Activated CD4-positive, alpha-beta T cell treated with anti-CD3 and anti-CD28 coated beads, Interleukin-2, Interleukin-4, amounts not matched to agents 100 ng/mL and 50 ng/mL, durations not matched to agents 16 hours and 8 hours (primary cell): ENCODE measurements around the gene KRT72.
"Not testable (repeated sequence)": the region's sequence is repeated elsewhere in the genome, so short reads cannot be mapped to it uniquely, and the experiment has no call there.

Experiments used
- DNase-seq: peaks from one replicate; pipeline ENCODE4 v3.0.0-alpha.2; 2020; ENCODE audit warnings: low spot score

The KRT72 gene

GRCh38 chr12:52606581-52607218 lies 5.4 kb upstream of the KRT72 start:
- no peak for DNase-seq

- no peak for DNase-seq
Observed at GRCh38 chr12:52606096-52606495, 4.8 kb upstream of the KRT72 start.

- DNase-seq, result no peak
Observed at GRCh38 chr12:52605542-52605941, 4.3 kb upstream of the KRT72 start.

GRCh38 chr12:52604859-52605258 lies 3.6 kb upstream of the KRT72 start:
- no peak for DNase-seq

GRCh38 chr12:52603314-52603713 lies 2.1 kb upstream of the KRT72 start:
- no peak for DNase-seq

GRCh38 chr12:52602552-52602951 lies 1.3 kb upstream of the KRT72 start:
- DNase-seq, result no peak

GRCh38 chr12:52601671-52602070 lies 408 bp upstream of the KRT72 start:
- DNase-seq, result no peak

GRCh38 chr12:52600475-52600874 lies 788 bp downstream of the KRT72 start:
- DNase-seq, result no peak

GRCh38 chr12:52600071-52600470 lies 1.2 kb downstream of the KRT72 start:
- no peak for DNase-seq

GRCh38 chr12:52598966-52599365 lies 2.3 kb downstream of the KRT72 start:
- DNase-seq, result no peak

GRCh38 chr12:52594237-52594636 lies 7.0 kb downstream of the KRT72 start:
- DNase-seq, result not testable (repeated sequence)

- no peak for DNase-seq
Observed at GRCh38 chr12:52591521-52591920, 9.7 kb downstream of the KRT72 start.

- DNase-seq, result no peak
Observed at GRCh38 chr12:52590021-52590420, 11.2 kb downstream of the KRT72 start.

GRCh38 chr12:52587563-52587962 lies 13.7 kb downstream of the KRT72 start:
- no peak for DNase-seq

GRCh38 chr12:52585946-52586345 lies 15.3 kb downstream of the KRT72 start:
- DNase-seq, result no peak

- no peak for DNase-seq
Observed at GRCh38 chr12:52585066-52585465, 16.2 kb downstream of the KRT72 start.

- no peak for DNase-seq
Observed at GRCh38 chr12:52584156-52584682, 17.0 kb downstream of the KRT72 start.

- peak; percentile 46 for DNase-seq
Observed at GRCh38 chr12:52582971-52583456, 18.2 kb downstream of the KRT72 start.

GRCh38 chr12:52582486-52582885 lies 18.8 kb downstream of the KRT72 start:
- DNase-seq, result no peak

GRCh38 chr12:52581481-52581880 lies 19.8 kb downstream of the KRT72 start:
- DNase-seq, result no peak

- no peak for DNase-seq
Observed at GRCh38 chr12:52581066-52581465, 20.2 kb downstream of the KRT72 start.

- no peak for DNase-seq
Observed at GRCh38 chr12:52580496-52580895, 20.8 kb downstream of the KRT72 start.

- no peak for DNase-seq
Observed at GRCh38 chr12:52579468-52580465, 21.5 kb downstream of the KRT72 start.
